HepG2 (cell line): ENCODE measurements around the gene SNX9. TPM values are rescaled to one million over a fixed set of nuclear protein-coding genes. Genes with fewer than 3 reads are reported as not detected.

Experiments used
- AGO1 ChIP-seq: fragments of 200-400 bp; formaldehyde crosslinking; IDR thresholded peaks from 2 replicates; pipeline ENCODE4 v1.6.1; 2017; ENCODE audit warnings: mild to moderate bottlenecking, low read depth, low read length, moderate library complexity; ENCODE audit not compliant: poor library complexity, severe bottlenecking
- ATM ChIP-seq: fragments of 450-650 bp; IDR thresholded peaks from 2 replicates; pipeline ENCODE4 v1.7.1; 2017; ENCODE audit warnings: mild to moderate bottlenecking, borderline replicate concordance
- CAMTA2 ChIP-seq: sonication (generic); formaldehyde crosslinking; IDR thresholded peaks from 2 replicates; pipeline ENCODE4 v1.4.0; 2020; ENCODE audit warnings: mild to moderate bottlenecking, missing genetic modification reagents, borderline replicate concordance
- ISL2 ChIP-seq: sonication (generic); formaldehyde crosslinking; IDR thresholded peaks from 2 replicates; pipeline ENCODE4 v1.5.0; 2020; ENCODE audit warnings: missing genetic modification reagents
- KAT7 ChIP-seq: IDR thresholded peaks from 2 replicates; pipeline ENCODE4 v1.6.1; 2018; ENCODE audit warnings: borderline replicate concordance, missing compliant biosample characterization
- KDM3A ChIP-seq: IDR thresholded peaks from 2 replicates; pipeline ENCODE4 v1.6.1; 2018; ENCODE audit warnings: low read depth, missing compliant biosample characterization
- NBN ChIP-seq: fragments of 450-650 bp; conservative IDR thresholded peaks from 2 replicates; pipeline ENCODE4 v1.6.1; 2017
- NCOR1 ChIP-seq: fragments of 200-600 bp; sonication (generic); IDR thresholded peaks from 2 replicates; pipeline ENCODE4 v1.7.0; 2017; ENCODE audit warnings: antibody characterized with exemption, low read length, borderline replicate concordance
- NR2F2 ChIP-seq: IDR thresholded peaks from 2 replicates; pipeline ENCODE4 v1.6.1; 2012; ENCODE audit warnings: low read depth, inconsistent platforms, borderline replicate concordance
- SAFB2 ChIP-seq: sonication (generic); formaldehyde crosslinking; IDR thresholded peaks from 2 replicates; pipeline ENCODE4 v1.5.1; 2020; ENCODE audit warnings: missing genetic modification reagents, low read depth, mild to moderate bottlenecking, borderline replicate concordance
- TBP ChIP-seq: sonication (generic); formaldehyde crosslinking; IDR thresholded peaks from 2 replicates; pipeline ENCODE4 v1.5.0; 2020; ENCODE audit warnings: missing genetic modification reagents
- XBP1 ChIP-seq: sonication (generic); formaldehyde crosslinking; IDR thresholded peaks from 2 replicates; pipeline ENCODE4 v1.5.0; 2020; ENCODE audit warnings: missing genetic modification reagents
- ZBTB7B ChIP-seq: sonication (generic); formaldehyde crosslinking; IDR thresholded peaks from 2 replicates; pipeline ENCODE4 v1.4.0; 2020; ENCODE audit warnings: missing genetic modification reagents
- ZNF484 ChIP-seq: sonication (generic); formaldehyde crosslinking; IDR thresholded peaks from 2 replicates; pipeline ENCODE4 v1.5.1; 2020; ENCODE audit warnings: mild to moderate bottlenecking, low read depth, missing genetic modification reagents, borderline replicate concordance
- ZNF850 ChIP-seq: sonication (generic); formaldehyde crosslinking; conservative IDR thresholded peaks from 2 replicates; pipeline ENCODE4 v1.9.0; 2021; ENCODE audit warnings: mild to moderate bottlenecking, missing genetic modification reagents
- ZSCAN22 ChIP-seq: sonication (generic); formaldehyde crosslinking; IDR thresholded peaks from 2 replicates; pipeline ENCODE4 v1.4.0; 2020; ENCODE audit warnings: mild to moderate bottlenecking, missing genetic modification reagents
- polyA plus RNA-seq, 8 experiments: library from polyadenylated mRNA; depleted of rRNA in 3 of 8; stranded (reverse) in 7 of 8; unstranded in 1 of 8; fragments of >200 nt; fragmentation: Illumina TruSeq in 4 of 8; extraction: Trizol in 4 of 8; gene quantifications; 2 replicates each; pipeline versions ENCODE4 v1.2.1 to v1.2.3, GENCODE V29; 2011 to 2016; ENCODE audit warnings: low read depth in 4 of 8, missing spikeins in 1 of 8, mixed read lengths in 1 of 8; ENCODE audit not compliant: insufficient read depth in 1 of 8
- total RNA-seq, 5 experiments: library from RNA; depleted of rRNA; stranded (reverse); fragments of >200 nt; fragmentation: Illumina TruSeq; extraction: Trizol; gene quantifications; 2 replicates each; pipeline ENCODE4 v1.2.3, GENCODE V29; 2016; ENCODE audit warnings: low read depth in 1 of 5
- TF ChIP-seq, protein P1 (sequence below): sonication (generic); formaldehyde crosslinking; IDR thresholded peaks from 2 replicates; pipeline ENCODE4 v1.8.1; 2022; ENCODE audit warnings: mild to moderate bottlenecking, missing genetic modification reagents
- TF ChIP-seq, protein P2 (sequence below): sonication (generic); formaldehyde crosslinking; IDR thresholded peaks from 2 replicates; pipeline ENCODE4 v1.4.0; 2020; ENCODE audit warnings: missing genetic modification reagents
- TF ChIP-seq, protein P3 (sequence below): sonication (generic); formaldehyde crosslinking; IDR thresholded peaks from 2 replicates; pipeline ENCODE4 v1.4.0; 2020; ENCODE audit warnings: low read depth, mild to moderate bottlenecking, missing genetic modification reagents
- TF ChIP-seq, protein P4 (sequence below): IDR thresholded peaks from 2 replicates; pipeline ENCODE4 v1.6.1; 2016; ENCODE audit warnings: mild to moderate bottlenecking, missing biosample characterization, missing genetic modification reagents
- TF ChIP-seq, protein P5 (sequence below): sonication (generic); formaldehyde crosslinking; IDR thresholded peaks from 2 replicates; pipeline ENCODE4 v1.9.0; 2021; ENCODE audit warnings: mild to moderate bottlenecking, missing genetic modification reagents

The SNX9 gene
- total and polyA plus RNA-seq, 2 of the 13 experiments (the other 11 are each of a cell fraction or from before 2014, with no cell fraction given), result 21.9 to 36.0 TPM

DNA sequence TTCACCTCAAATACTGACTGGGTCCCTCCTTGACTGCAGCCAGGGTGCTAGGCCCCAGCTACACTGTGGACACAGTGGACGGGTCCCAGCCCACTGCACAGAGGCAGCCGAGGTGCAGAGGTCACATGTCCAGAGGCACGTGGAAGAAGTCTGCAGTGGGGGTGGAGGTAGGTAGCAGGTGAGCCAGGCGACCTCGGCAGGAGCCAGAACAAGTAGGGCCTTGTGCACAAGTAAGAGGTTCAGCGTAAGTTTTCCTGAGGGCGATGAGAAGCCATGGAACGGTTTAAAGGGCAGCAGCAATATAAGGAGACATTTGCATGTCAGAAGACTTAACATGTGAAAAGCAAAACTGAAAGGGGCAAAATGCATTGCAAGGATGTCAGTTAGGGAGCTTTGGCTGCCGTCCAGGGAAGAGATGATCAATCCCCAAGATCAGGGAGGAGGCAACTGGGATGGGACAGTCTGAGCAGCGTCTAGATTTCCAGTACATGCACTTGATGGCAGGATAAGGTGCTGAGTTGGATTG, 49.7 kb upstream of the SNX9 start (continued):
- TF ChIP-seq NBN (no peak), ZNF484 (CRISPR knock-in tag) (no peak), SAFB2 (CRISPR knock-in tag) (no peak), ISL2 (no peak), ZBTB7B (CRISPR knock-in tag) (no peak), ZNF850 (no peak), CAMTA2 (CRISPR knock-in tag) (no peak), TBP (no peak), KDM3A (CRISPR knock-in tag) (no peak), ATM (no peak), NR2F2 (no peak), KAT7 (no peak), AGO1 (no peak), NCOR1 (no peak), XBP1 (CRISPR knock-in tag) (no peak), ZSCAN22 (CRISPR knock-in tag) (no peak)
- TF ChIP-seq, protein P1, sequence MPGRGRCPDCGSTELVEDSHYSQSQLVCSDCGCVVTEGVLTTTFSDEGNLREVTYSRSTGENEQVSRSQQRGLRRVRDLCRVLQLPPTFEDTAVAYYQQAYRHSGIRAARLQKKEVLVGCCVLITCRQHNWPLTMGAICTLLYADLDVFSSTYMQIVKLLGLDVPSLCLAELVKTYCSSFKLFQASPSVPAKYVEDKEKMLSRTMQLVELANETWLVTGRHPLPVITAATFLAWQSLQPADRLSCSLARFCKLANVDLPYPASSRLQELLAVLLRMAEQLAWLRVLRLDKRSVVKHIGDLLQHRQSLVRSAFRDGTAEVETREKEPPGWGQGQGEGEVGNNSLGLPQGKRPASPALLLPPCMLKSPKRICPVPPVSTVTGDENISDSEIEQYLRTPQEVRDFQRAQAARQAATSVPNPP (CRISPR knock-in tag), result no peak
- TF ChIP-seq, protein P2, sequence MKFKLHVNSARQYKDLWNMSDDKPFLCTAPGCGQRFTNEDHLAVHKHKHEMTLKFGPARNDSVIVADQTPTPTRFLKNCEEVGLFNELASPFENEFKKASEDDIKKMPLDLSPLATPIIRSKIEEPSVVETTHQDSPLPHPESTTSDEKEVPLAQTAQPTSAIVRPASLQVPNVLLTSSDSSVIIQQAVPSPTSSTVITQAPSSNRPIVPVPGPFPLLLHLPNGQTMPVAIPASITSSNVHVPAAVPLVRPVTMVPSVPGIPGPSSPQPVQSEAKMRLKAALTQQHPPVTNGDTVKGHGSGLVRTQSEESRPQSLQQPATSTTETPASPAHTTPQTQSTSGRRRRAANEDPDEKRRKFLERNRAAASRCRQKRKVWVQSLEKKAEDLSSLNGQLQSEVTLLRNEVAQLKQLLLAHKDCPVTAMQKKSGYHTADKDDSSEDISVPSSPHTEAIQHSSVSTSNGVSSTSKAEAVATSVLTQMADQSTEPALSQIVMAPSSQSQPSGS, result no peak
- TF ChIP-seq, protein P3, sequence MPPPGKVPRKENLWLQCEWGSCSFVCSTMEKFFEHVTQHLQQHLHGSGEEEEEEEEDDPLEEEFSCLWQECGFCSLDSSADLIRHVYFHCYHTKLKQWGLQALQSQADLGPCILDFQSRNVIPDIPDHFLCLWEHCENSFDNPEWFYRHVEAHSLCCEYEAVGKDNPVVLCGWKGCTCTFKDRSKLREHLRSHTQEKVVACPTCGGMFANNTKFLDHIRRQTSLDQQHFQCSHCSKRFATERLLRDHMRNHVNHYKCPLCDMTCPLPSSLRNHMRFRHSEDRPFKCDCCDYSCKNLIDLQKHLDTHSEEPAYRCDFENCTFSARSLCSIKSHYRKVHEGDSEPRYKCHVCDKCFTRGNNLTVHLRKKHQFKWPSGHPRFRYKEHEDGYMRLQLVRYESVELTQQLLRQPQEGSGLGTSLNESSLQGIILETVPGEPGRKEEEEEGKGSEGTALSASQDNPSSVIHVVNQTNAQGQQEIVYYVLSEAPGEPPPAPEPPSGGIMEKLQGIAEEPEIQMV (CRISPR knock-in tag), result no peak
- TF ChIP-seq, protein P4, sequence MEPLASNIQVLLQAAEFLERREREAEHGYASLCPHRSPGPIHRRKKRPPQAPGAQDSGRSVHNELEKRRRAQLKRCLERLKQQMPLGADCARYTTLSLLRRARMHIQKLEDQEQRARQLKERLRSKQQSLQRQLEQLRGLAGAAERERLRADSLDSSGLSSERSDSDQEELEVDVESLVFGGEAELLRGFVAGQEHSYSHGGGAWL, result no peak
- TF ChIP-seq, protein P5, sequence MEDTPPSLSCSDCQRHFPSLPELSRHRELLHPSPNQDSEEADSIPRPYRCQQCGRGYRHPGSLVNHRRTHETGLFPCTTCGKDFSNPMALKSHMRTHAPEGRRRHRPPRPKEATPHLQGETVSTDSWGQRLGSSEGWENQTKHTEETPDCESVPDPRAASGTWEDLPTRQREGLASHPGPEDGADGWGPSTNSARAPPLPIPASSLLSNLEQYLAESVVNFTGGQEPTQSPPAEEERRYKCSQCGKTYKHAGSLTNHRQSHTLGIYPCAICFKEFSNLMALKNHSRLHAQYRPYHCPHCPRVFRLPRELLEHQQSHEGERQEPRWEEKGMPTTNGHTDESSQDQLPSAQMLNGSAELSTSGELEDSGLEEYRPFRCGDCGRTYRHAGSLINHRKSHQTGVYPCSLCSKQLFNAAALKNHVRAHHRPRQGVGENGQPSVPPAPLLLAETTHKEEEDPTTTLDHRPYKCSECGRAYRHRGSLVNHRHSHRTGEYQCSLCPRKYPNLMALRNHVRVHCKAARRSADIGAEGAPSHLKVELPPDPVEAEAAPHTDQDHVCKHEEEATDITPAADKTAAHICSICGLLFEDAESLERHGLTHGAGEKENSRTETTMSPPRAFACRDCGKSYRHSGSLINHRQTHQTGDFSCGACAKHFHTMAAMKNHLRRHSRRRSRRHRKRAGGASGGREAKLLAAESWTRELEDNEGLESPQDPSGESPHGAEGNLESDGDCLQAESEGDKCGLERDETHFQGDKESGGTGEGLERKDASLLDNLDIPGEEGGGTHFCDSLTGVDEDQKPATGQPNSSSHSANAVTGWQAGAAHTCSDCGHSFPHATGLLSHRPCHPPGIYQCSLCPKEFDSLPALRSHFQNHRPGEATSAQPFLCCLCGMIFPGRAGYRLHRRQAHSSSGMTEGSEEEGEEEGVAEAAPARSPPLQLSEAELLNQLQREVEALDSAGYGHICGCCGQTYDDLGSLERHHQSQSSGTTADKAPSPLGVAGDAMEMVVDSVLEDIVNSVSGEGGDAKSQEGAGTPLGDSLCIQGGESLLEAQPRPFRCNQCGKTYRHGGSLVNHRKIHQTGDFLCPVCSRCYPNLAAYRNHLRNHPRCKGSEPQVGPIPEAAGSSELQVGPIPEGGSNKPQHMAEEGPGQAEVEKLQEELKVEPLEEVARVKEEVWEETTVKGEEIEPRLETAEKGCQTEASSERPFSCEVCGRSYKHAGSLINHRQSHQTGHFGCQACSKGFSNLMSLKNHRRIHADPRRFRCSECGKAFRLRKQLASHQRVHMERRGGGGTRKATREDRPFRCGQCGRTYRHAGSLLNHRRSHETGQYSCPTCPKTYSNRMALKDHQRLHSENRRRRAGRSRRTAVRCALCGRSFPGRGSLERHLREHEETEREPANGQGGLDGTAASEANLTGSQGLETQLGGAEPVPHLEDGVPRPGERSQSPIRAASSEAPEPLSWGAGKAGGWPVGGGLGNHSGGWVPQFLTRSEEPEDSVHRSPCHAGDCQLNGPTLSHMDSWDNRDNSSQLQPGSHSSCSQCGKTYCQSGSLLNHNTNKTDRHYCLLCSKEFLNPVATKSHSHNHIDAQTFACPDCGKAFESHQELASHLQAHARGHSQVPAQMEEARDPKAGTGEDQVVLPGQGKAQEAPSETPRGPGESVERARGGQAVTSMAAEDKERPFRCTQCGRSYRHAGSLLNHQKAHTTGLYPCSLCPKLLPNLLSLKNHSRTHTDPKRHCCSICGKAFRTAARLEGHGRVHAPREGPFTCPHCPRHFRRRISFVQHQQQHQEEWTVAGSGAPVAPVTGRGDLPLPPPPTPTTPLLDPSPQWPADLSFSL (CRISPR knock-in tag), result no peak
